Left ventricle myocardium inferior (tissue), 1 donor: ENCODE results near the gene RTCB. TPM values are rescaled to one million over a fixed set of nuclear protein-coding genes. Genes with fewer than 3 reads are reported as not detected.
A peak's percentile ranks its signal among the peaks of the same experiment; 100 is the strongest.

Source experiments
- DNase-seq: peaks from one replicate; pipeline ENCODE4 v3.0.0-alpha.2; 2020
- H3K27ac ChIP-seq: fragments of 200-600 bp; replicated peaks from 2 replicates; pipeline ENCODE4 v1.8.0; 2021
- H3K27me3 ChIP-seq: fragments of 200-600 bp; 2 replicates; pipeline ENCODE4 v1.8.0; 2021; ENCODE audit warnings: low read depth
- H3K36me3 ChIP-seq: fragments of 200-600 bp; 2 replicates; pipeline ENCODE4 v1.8.0; 2021
- H3K4me1 ChIP-seq: fragments of 200-600 bp; 2 replicates; pipeline ENCODE4 v1.8.0; 2021
- H3K4me3 ChIP-seq: fragments of 200-600 bp; 2 replicates; pipeline ENCODE4 v1.8.0; 2021; ENCODE audit warnings: mild to moderate bottlenecking, moderate library complexity
- H3K9me3 ChIP-seq: fragments of 200-600 bp; replicated peaks from 2 replicates; pipeline ENCODE4 v1.8.0; 2021
- CTCF ChIP-seq: fragments of 200-600 bp; IDR thresholded peaks from 2 replicates; pipeline ENCODE4 v1.8.0; 2021; ENCODE audit warnings: antibody characterized with exemption, mild to moderate bottlenecking, borderline replicate concordance
- intact Hi-C: fragments of 100-400 bp; cut with micrococcal nuclease; formaldehyde crosslinking; loops from one replicate; pipeline ENCODE4 v1.11.0; 2022
- long read RNA-seq: library from polyadenylated mRNA; unstranded; transcript quantifications from one replicate; pipeline ENCODE4 v2.0.0, GENCODE V29; 2021
- total RNA-seq: library from RNA; stranded (reverse); fragmentation: NEBNext Ultra II Directional; extraction: Animal tissue kit (Norgen Biotek cat#: 25700); gene quantifications from one replicate; pipeline ENCODE4 v1.2.1, GENCODE V29; 2021
- donor health status: DM: no; HTN: yes; CAD: no; lungs with severe emphysema.

The RTCB gene
- total RNA-seq: 44.5 TPM
- long read RNA-seq, transcript RTCB-201 (12 exons, 2,027 nt): major isoform, 130 of 138 reads
- long read RNA-seq, partial matches to known transcripts: 2 of 138 reads
- long read RNA-seq, other reads (novel, unspliced or antisense): 6 of 138 reads

- H3K27ac ChIP-seq: peak within 1 kb of the TSS; percentile 80
- peak; percentile 93 for DNase-seq
- H3K4me1 ChIP-seq: peaks cover 46% of the 10 kb centered on the region
- no peaks in the 10 kb centered on the region for H3K27me3 ChIP-seq
- peak within 1 kb of the TSS; percentile 98 for H3K4me3 ChIP-seq
- no peaks in the 10 kb centered on the region for H3K9me3 ChIP-seq
- TF ChIP-seq CTCF: no peak
- peaks cover 16% of the 10 kb centered on the region for H3K36me3 ChIP-seq
- intact Hi-C loops: no loop called here
These were observed at the start of gene RTCB for GRCh38 chr22:32411829-32412592. Gene RTCB (minus strand): TSS chr22:32412247. CDS start chr22:32412156, 91 bp downstream.

- Histone ChIP-seq H3K27ac (no peak overlapping the region), H3K36me3 (no peaks in the 10 kb centered on the region), H3K9me3 (peaks cover 6% of the 10 kb centered on the region), H3K4me1 (no peaks in the 10 kb centered on the region), H3K4me3 (no peak overlapping the region), H3K27me3 (peaks cover 84% of the 10 kb centered on the region)
- TF ChIP-seq CTCF: no peak
- DNase-seq: no peak
- intact Hi-C loops: no loop called here
These were observed 45.0 kb upstream of the RTCB start for GRCh38 chr22:32457031-32457430.

GRCh38 chr22:32448980-32449379, 36.9 kb upstream of the RTCB start:
- no peak for TF ChIP-seq CTCF

GRCh38 chr22:32446321-32446720, 34.3 kb upstream of the RTCB start:
- Histone ChIP-seq H3K27ac (no peak overlapping the region), H3K36me3 (no peaks in the 10 kb centered on the region), H3K9me3 (no peaks in the 10 kb centered on the region), H3K4me3 (no peak overlapping the region), H3K4me1 (no peaks in the 10 kb centered on the region), H3K27me3 (peaks cover 80% of the 10 kb centered on the region)
- DNase-seq: no peak
- TF ChIP-seq CTCF: no peak
- intact Hi-C loops: no loop called here

More at GRCh38 chr22:32448980-32449379, 36.9 kb upstream of the RTCB start:
- Histone ChIP-seq H3K4me3 (no peak overlapping the region), H3K4me1 (no peaks in the 10 kb centered on the region), H3K27me3 (peaks cover 76% of the 10 kb centered on the region), H3K27ac (no peak overlapping the region), H3K9me3 (peaks cover 6% of the 10 kb centered on the region), H3K36me3 (no peaks in the 10 kb centered on the region)
- no peak for DNase-seq
- intact Hi-C loops: no loop called here

GRCh38 chr22:32444068-32444467, 32.0 kb upstream of the RTCB start:
- Histone ChIP-seq H3K36me3 (no peaks in the 10 kb centered on the region), H3K4me1 (no peaks in the 10 kb centered on the region), H3K9me3 (no peaks in the 10 kb centered on the region), H3K4me3 (no peak overlapping the region), H3K27me3 (peaks cover 96% of the 10 kb centered on the region), H3K27ac (no peak overlapping the region)
- no peak for DNase-seq
- TF ChIP-seq CTCF: peak; percentile 9
- intact Hi-C loops: no loop called here
